WTC11 (cell line): ENCODE data around the gene FAM89A. TPM values are rescaled to one million over a fixed set of nuclear protein-coding genes. Genes with fewer than 3 reads are reported as not detected.

ENCODE experiments used
- ATAC-seq: fragments of 200-7000 bp; cut with Tn5 transposase; 2 replicates; pipeline ENCODE4 v1.10.0; 2021; ENCODE audit warnings: mild to moderate bottlenecking, moderate library complexity
- CTCF ChIA-PET: fragments of 300-600 bp; sonication (Branson Sonifier 250); formaldehyde crosslinking; loops from one replicate; lab custom pipeline; 2021; ENCODE audit warnings: antibody characterized with exemption; lab: Charles Lee
- POLR2A ChIA-PET: fragments of 350-600 bp; sonication (Branson Sonifier 250); formaldehyde crosslinking; loops from one replicate; lab custom pipeline; 2021; ENCODE audit warnings: antibody characterized with exemption; lab: Charles Lee
- DNase-seq: peaks from one replicate; pipeline ENCODE4 v3.0.0; 2021; ENCODE audit warnings: low spot score
- H3K27ac Mint-ChIP-seq: 2 replicates; pipeline ENCODE4 v1.8.0; 2021; ENCODE audit warnings: mixed read lengths
- H3K27me3 Mint-ChIP-seq: 2 replicates; pipeline ENCODE4 v1.8.0; 2021; ENCODE audit warnings: low read depth, mild to moderate bottlenecking, moderate library complexity, mixed read lengths
- H3K36me3 Mint-ChIP-seq: 2 replicates; pipeline ENCODE4 v1.8.0; 2021; ENCODE audit warnings: mixed read lengths
- H3K4me1 Mint-ChIP-seq: 2 replicates; pipeline ENCODE4 v1.8.0; 2022; ENCODE audit warnings: mixed read lengths
- H3K4me3 Mint-ChIP-seq: 2 replicates; pipeline ENCODE4 v1.8.0; 2021; ENCODE audit warnings: mild to moderate bottlenecking, moderate library complexity, mixed read lengths
- H3K9me3 Mint-ChIP-seq: 2 replicates; pipeline ENCODE4 v1.8.0; 2021; ENCODE audit warnings: mixed read lengths
- CREM ChIP-seq: sonication (generic); formaldehyde crosslinking; IDR thresholded peaks from 2 replicates; pipeline ENCODE4 v1.8.1; 2022; ENCODE audit warnings: mild to moderate bottlenecking, missing genetic modification reagents, moderate library complexity
- EMX1 ChIP-seq: fragments of 250-450 bp; sonication (Bioruptor Pico); IDR thresholded peaks from 2 replicates; pipeline ENCODE4 v1.8.0; 2021; ENCODE audit warnings: mild to moderate bottlenecking
- ETV6 ChIP-seq: sonication (generic); formaldehyde crosslinking; IDR thresholded peaks from 2 replicates; pipeline ENCODE4 v1.8.1; 2022; ENCODE audit warnings: mild to moderate bottlenecking, missing genetic modification reagents
- FOXK1 ChIP-seq: sonication (generic); formaldehyde crosslinking; IDR thresholded peaks from 2 replicates; pipeline ENCODE4 v1.8.0; 2022; ENCODE audit warnings: mild to moderate bottlenecking, moderate library complexity, missing genetic modification reagents
- GRHL2 ChIP-seq: fragments of 250-450 bp; sonication (Bioruptor Pico); IDR thresholded peaks from 2 replicates; pipeline ENCODE4 v1.8.0; 2022; ENCODE audit warnings: mild to moderate bottlenecking, moderate library complexity; ENCODE audit not compliant: insufficient replicate concordance, severe bottlenecking
- GTF2I ChIP-seq: fragments of 250-450 bp; sonication (Bioruptor Pico); conservative IDR thresholded peaks from 2 replicates; pipeline ENCODE4 v1.4.0; 2021; ENCODE audit warnings: mild to moderate bottlenecking
- JUN ChIP-seq: sonication (generic); formaldehyde crosslinking; IDR thresholded peaks from 2 replicates; pipeline ENCODE4 v1.8.0; 2023; ENCODE audit warnings: mild to moderate bottlenecking, missing genetic modification reagents
- NR1H2 ChIP-seq: sonication (generic); formaldehyde crosslinking; IDR thresholded peaks from 2 replicates; pipeline ENCODE4 v1.9.0; 2021; ENCODE audit warnings: mild to moderate bottlenecking, moderate library complexity, missing genetic modification reagents
- PRRX2 ChIP-seq: fragments of 250-450 bp; sonication (Bioruptor Pico); IDR thresholded peaks from 2 replicates; pipeline ENCODE4 v1.8.0; 2021; ENCODE audit warnings: mild to moderate bottlenecking
- SMAD4 ChIP-seq: sonication (generic); formaldehyde crosslinking; IDR thresholded peaks from 2 replicates; pipeline ENCODE4 v1.8.0; 2022; ENCODE audit warnings: mild to moderate bottlenecking, missing genetic modification reagents
- SOX15 ChIP-seq: fragments of 250-450 bp; sonication (Bioruptor Pico); IDR thresholded peaks from 2 replicates; pipeline ENCODE4 v1.9.0; 2021; ENCODE audit warnings: mild to moderate bottlenecking
- TP53 ChIP-seq: sonication (generic); formaldehyde crosslinking; IDR thresholded peaks from 2 replicates; pipeline ENCODE4 v1.8.1; 2023; ENCODE audit warnings: mild to moderate bottlenecking, missing genetic modification reagents
- ZNF121 ChIP-seq: sonication (generic); formaldehyde crosslinking; IDR thresholded peaks from 2 replicates; pipeline ENCODE4 v1.8.0; 2023; ENCODE audit warnings: missing genetic modification reagents
- ZNF219 ChIP-seq: sonication (generic); formaldehyde crosslinking; IDR thresholded peaks from 2 replicates; pipeline ENCODE4 v1.8.0; 2023; ENCODE audit warnings: missing genetic modification reagents, mild to moderate bottlenecking, borderline replicate concordance
- total RNA-seq: library from RNA; stranded (reverse); gene quantifications from 3 replicates; pipeline ENCODE4 v1.2.3, GENCODE V29; 2021
- TF ChIP-seq, protein P1 (sequence below): fragments of 250-450 bp; sonication (Bioruptor Pico); IDR thresholded peaks from 2 replicates; pipeline ENCODE4 v1.9.0; 2021; ENCODE audit warnings: mild to moderate bottlenecking
- TF ChIP-seq, protein P2 (sequence below): sonication (generic); formaldehyde crosslinking; IDR thresholded peaks from 2 replicates; pipeline ENCODE4 v1.8.1; 2023; ENCODE audit warnings: mild to moderate bottlenecking, missing genetic modification reagents, moderate library complexity
- TF ChIP-seq, protein P3 (sequence below): sonication (generic); formaldehyde crosslinking; IDR thresholded peaks from 2 replicates; pipeline ENCODE4 v1.8.1; 2023; ENCODE audit warnings: mild to moderate bottlenecking, missing genetic modification reagents, moderate library complexity
- TF ChIP-seq, protein P4 (sequence below): sonication (generic); formaldehyde crosslinking; conservative IDR thresholded peaks from 2 replicates; pipeline ENCODE4 v1.8.1; 2023; ENCODE audit warnings: mild to moderate bottlenecking, low read depth, missing genetic modification reagents, moderate library complexity
- TF ChIP-seq, protein P5 (sequence below): sonication (generic); formaldehyde crosslinking; conservative IDR thresholded peaks from 2 replicates; pipeline ENCODE4 v1.8.1; 2022; ENCODE audit warnings: mild to moderate bottlenecking, missing genetic modification reagents
- TF ChIP-seq, protein P6 (sequence below): fragments of 250-450 bp; sonication (Bioruptor Pico); conservative IDR thresholded peaks from 2 replicates; pipeline ENCODE4 v1.9.0; 2021; ENCODE audit warnings: mild to moderate bottlenecking

The FAM89A gene
- total RNA-seq, 1 experiment from 2014 or later, result 2.4 TPM

DNA sequence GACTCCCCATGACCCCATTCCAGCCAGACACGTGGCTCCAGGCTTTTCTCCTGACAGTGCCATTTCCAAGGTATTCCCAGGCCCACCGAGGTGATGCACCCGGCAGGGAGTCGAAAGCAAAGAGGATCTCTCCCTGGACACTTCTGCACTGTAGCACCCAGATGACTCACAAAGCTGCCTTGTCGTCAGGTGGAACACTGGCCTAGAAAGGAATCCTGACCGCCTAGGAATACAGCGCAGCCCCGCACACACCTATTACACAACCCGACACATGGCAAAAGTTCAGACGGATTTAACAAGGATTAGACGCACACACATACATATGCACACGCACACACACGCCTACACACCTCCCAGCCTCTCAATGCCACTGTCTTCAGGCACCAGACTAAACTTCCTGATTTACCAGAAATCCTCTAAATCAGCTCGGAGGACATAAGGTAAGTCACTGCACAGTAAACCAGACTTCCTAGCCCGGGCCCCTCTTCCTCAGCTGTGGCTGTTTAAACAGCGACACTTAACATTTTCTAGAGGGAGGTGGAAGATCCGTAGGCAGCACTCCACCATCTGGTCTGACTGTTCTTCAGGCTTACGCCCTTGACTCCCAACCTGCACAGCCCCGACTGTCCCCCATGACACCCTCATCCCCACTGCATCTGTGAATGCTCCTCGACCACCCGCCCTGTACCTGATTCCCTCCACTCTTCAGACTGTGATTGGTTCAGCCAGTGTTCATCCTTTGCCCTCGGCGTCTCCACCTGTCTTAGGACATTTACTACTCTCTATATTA lies 12.7 kb downstream of the FAM89A start:
- POLR2A ChIA-PET, result interaction anchor here (0.6 kb wide), 1 partner anchor 8 kb away, joined by 3 read pairs; no protein-coding TSS in a partner anchor
- TF ChIP-seq, protein P1, sequence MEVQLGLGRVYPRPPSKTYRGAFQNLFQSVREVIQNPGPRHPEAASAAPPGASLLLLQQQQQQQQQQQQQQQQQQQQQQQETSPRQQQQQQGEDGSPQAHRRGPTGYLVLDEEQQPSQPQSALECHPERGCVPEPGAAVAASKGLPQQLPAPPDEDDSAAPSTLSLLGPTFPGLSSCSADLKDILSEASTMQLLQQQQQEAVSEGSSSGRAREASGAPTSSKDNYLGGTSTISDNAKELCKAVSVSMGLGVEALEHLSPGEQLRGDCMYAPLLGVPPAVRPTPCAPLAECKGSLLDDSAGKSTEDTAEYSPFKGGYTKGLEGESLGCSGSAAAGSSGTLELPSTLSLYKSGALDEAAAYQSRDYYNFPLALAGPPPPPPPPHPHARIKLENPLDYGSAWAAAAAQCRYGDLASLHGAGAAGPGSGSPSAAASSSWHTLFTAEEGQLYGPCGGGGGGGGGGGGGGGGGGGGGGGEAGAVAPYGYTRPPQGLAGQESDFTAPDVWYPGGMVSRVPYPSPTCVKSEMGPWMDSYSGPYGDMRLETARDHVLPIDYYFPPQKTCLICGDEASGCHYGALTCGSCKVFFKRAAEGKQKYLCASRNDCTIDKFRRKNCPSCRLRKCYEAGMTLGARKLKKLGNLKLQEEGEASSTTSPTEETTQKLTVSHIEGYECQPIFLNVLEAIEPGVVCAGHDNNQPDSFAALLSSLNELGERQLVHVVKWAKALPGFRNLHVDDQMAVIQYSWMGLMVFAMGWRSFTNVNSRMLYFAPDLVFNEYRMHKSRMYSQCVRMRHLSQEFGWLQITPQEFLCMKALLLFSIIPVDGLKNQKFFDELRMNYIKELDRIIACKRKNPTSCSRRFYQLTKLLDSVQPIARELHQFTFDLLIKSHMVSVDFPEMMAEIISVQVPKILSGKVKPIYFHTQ (CRISPR knock-in tag), result no peak
- TF ChIP-seq ETV6 (CRISPR knock-in tag) (no peak), PRRX2 (CRISPR knock-in tag) (no peak), GTF2I (no peak), NR1H2 (CRISPR knock-in tag) (no peak), GRHL2 (no peak), FOXK1 (CRISPR knock-in tag) (no peak), SMAD4 (CRISPR knock-in tag) (no peak), TP53 (CRISPR knock-in tag) (no peak), EMX1 (CRISPR knock-in tag) (no peak), ZNF121 (CRISPR knock-in tag) (no peak), ZNF219 (CRISPR knock-in tag) (no peak), CREM (CRISPR knock-in tag) (no peak), SOX15 (no peak), JUN (CRISPR knock-in tag) (no peak)
- TF ChIP-seq, protein P2, sequence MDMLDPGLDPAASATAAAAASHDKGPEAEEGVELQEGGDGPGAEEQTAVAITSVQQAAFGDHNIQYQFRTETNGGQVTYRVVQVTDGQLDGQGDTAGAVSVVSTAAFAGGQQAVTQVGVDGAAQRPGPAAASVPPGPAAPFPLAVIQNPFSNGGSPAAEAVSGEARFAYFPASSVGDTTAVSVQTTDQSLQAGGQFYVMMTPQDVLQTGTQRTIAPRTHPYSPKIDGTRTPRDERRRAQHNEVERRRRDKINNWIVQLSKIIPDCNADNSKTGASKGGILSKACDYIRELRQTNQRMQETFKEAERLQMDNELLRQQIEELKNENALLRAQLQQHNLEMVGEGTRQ (CRISPR knock-in tag), result no peak
- TF ChIP-seq, protein P3, sequence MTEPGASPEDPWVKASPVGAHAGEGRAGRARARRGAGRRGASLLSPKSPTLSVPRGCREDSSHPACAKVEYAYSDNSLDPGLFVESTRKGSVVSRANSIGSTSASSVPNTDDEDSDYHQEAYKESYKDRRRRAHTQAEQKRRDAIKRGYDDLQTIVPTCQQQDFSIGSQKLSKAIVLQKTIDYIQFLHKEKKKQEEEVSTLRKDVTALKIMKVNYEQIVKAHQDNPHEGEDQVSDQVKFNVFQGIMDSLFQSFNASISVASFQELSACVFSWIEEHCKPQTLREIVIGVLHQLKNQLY (CRISPR knock-in tag), result no peak
- TF ChIP-seq, protein P4, sequence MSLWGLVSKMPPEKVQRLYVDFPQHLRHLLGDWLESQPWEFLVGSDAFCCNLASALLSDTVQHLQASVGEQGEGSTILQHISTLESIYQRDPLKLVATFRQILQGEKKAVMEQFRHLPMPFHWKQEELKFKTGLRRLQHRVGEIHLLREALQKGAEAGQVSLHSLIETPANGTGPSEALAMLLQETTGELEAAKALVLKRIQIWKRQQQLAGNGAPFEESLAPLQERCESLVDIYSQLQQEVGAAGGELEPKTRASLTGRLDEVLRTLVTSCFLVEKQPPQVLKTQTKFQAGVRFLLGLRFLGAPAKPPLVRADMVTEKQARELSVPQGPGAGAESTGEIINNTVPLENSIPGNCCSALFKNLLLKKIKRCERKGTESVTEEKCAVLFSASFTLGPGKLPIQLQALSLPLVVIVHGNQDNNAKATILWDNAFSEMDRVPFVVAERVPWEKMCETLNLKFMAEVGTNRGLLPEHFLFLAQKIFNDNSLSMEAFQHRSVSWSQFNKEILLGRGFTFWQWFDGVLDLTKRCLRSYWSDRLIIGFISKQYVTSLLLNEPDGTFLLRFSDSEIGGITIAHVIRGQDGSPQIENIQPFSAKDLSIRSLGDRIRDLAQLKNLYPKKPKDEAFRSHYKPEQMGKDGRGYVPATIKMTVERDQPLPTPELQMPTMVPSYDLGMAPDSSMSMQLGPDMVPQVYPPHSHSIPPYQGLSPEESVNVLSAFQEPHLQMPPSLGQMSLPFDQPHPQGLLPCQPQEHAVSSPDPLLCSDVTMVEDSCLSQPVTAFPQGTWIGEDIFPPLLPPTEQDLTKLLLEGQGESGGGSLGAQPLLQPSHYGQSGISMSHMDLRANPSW, result no peak
- TF ChIP-seq, protein P5, sequence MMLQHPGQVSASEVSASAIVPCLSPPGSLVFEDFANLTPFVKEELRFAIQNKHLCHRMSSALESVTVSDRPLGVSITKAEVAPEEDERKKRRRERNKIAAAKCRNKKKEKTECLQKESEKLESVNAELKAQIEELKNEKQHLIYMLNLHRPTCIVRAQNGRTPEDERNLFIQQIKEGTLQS, result no peak
- TF ChIP-seq, protein P6, sequence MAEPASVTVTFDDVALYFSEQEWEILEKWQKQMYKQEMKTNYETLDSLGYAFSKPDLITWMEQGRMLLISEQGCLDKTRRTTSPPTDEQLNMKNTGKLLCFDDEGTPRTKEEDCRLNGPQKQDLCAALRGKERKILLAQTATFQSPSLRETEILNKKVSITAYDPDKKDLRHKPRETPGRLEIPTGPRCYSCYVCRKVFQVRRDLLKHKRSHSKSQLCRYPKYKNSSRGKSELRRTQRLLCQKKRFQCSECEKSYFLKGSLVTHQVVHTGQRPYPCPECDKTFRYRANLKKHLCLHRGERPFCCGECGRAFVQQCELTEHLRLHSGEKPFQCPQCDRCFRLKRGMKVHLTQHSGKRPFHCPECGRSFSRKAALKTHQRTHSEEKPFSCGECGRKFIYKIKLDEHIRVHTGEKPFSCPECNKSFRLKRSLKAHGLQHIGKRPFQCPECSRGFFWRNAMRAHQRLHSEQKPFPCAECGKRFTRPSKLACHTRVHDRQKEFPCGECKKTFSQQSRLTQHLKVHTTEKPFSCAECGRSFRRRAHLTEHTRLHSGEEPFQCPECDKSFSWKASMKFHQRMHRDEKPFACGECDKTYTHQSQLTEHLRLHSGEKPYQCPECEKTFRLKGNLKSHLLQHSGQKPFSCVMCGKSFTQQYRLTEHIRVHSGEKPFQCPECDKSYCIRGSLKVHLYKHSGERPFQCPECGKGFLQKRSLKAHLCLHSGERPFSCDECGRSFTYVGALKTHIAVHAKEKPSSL (CRISPR knock-in tag), result no peak
- Mint-ChIP-seq H3K27ac (no peak overlapping the region), H3K4me3 (no peak overlapping the region), H3K4me1 (peaks cover 8% of the 10 kb centered on the region), H3K36me3 (no peaks in the 10 kb centered on the region), H3K27me3 (peaks cover 41% of the 10 kb centered on the region), H3K9me3 (no peaks in the 10 kb centered on the region)
- no peak for DNase-seq
- CTCF ChIA-PET, result no interaction called here
- ATAC-seq, result no peak
